ENCODE results near the gene CNTRL. TPM values are rescaled to one million over a fixed set of nuclear protein-coding genes. Genes with fewer than 3 reads are reported as not detected.

Gene CNTRL
- total and polyA plus RNA-seq, 12 donors, result 2.5 to 7.5 (median 4.2) TPM

DNA sequence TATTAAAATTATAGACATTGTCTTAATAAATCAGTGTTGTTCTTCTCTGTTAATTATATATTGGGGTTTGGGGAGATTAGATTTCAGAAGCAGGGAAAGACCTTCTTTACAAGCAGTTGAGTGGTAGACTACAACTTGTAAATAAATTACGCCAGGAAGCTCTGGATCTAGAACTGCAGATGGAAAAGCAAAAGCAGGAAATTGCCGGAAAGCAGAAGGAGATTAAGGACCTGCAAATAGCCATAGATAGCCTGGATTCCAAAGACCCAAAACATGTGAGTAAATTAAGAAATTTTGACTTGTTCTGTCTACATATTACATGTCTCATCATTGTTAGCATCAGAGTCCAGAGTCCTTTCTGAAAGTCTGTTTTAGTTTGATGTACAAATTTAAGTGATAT, 43.5 kb downstream of the CNTRL start:
- DNase-seq, result no peak
- no peak overlapping the region for H3K27ac ChIP-seq
- no peaks in the 10 kb centered on the region for H3K9me3 ChIP-seq
- peaks cover 0 to 23% (median 13%) of the 10 kb centered on the region in 9 donors for H3K4me1 ChIP-seq
- no peaks in the 10 kb centered on the region for H3K27me3 ChIP-seq
- no peak overlapping the region for H3K4me3 ChIP-seq
- no peak for ATAC-seq
- 72 to 79% methylated on average over 2 of the region's 2 CpGs for WGBS, 2 donors
- intact Hi-C loops (cut with DNase I), result no loop called here
- TF ChIP-seq, protein P1, sequence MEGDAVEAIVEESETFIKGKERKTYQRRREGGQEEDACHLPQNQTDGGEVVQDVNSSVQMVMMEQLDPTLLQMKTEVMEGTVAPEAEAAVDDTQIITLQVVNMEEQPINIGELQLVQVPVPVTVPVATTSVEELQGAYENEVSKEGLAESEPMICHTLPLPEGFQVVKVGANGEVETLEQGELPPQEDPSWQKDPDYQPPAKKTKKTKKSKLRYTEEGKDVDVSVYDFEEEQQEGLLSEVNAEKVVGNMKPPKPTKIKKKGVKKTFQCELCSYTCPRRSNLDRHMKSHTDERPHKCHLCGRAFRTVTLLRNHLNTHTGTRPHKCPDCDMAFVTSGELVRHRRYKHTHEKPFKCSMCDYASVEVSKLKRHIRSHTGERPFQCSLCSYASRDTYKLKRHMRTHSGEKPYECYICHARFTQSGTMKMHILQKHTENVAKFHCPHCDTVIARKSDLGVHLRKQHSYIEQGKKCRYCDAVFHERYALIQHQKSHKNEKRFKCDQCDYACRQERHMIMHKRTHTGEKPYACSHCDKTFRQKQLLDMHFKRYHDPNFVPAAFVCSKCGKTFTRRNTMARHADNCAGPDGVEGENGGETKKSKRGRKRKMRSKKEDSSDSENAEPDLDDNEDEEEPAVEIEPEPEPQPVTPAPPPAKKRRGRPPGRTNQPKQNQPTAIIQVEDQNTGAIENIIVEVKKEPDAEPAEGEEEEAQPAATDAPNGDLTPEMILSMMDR (IDR thresholded peaks at IDR 0.05), result no peak
- H3K36me3 ChIP-seq, result peaks cover 0 to 13% (median 0%) of the 10 kb centered on the region in 9 donors

DNA sequence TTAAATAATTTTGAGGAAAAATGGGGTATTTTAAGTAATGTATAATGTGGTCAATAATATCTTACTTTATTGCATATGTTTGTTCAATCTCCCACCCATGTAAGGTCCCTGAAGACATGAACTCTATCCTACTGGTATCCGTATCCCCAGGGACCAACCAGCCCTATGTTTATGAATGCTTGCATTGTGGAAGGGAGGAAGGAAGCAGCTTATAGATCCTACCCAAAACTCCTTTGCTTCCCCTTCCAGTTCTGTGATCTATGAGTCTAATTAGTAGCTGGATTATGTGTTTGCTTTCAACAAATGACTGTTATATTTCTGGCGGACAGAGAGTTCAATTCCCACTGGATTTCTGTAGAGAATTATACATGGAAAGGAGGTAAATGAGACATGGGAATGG, 45.6 kb downstream of the CNTRL start:
- DNase-seq (no peak), ATAC-seq (no peak)
- no peaks in the 10 kb centered on the region for H3K27me3 ChIP-seq
- TF ChIP-seq, protein P1 (IDR thresholded peaks at IDR 0.05), result no peak
- peaks cover 0 to 29% (median 13%) of the 10 kb centered on the region in 9 donors for H3K4me1 ChIP-seq
- H3K9me3 ChIP-seq, result no peaks in the 10 kb centered on the region
- H3K27ac ChIP-seq, result peak overlapping the region in 1 of 10 donors; percentile 84
- intact Hi-C loops (cut with DNase I), result loop anchor here in 1 of 10 donors (2.0 kb wide), 1 partner anchor 46 kb away; the partner anchor contains the start of gene CNTRL
- H3K4me3 ChIP-seq, result no peak overlapping the region
- H3K36me3 ChIP-seq, result peaks cover 0 to 27% (median 0%) of the 10 kb centered on the region in 9 donors
- WGBS, 2 donors, result 76 to 82% methylated on average over 2 of the region's 2 CpGs

DNA sequence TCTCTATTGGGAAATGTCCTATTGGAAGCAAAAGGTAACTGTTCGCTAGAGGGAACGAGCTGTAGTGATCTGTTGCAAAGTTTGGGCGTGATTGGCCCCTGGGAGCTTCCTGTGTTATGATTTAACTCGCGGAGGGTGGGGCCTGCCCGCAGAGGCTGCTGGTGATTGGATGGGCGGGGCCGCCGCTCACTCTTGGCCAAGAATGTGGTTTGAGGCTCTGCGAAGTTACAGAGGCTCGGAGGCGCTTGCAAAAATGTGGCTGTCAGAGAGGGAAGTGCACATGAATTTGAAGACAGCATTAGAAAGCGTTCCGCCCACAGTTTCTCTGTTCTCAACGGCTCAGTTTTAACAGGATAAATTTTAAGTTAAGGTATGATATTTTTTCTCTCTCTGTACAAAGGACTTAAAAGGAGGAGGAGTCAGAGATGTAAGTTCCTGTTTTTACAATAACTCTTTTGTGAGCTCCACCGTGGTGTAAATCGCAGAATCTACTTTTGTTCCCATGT, 46.9 kb downstream of the CNTRL start:
- TF ChIP-seq, protein P1 (IDR thresholded peaks at IDR 0.05), result peak in 8 of 9 donors; percentile 10 to 57 (median 43)
- DNase-seq (peak; percentile 96 to 98), ATAC-seq (peak; percentile 100)
- H3K9me3 ChIP-seq, result no peaks in the 10 kb centered on the region
- peak overlapping the region in 9 of 10 donors; percentile 11 to 84 (median 52) for H3K27ac ChIP-seq
- peaks cover 0 to 33% (median 1%) of the 10 kb centered on the region in 9 donors for H3K36me3 ChIP-seq
- peak overlapping the region; percentile 4 to 64 (median 48) for H3K4me3 ChIP-seq
- intact Hi-C loops (cut with DNase I), result loop anchor here in 1 of 10 donors (2.0 kb wide), 1 partner anchor 47 kb away; the partner anchor contains the start of gene CNTRL
- H3K27me3 ChIP-seq, result no peaks in the 10 kb centered on the region
- peaks cover 0 to 29% (median 13%) of the 10 kb centered on the region in 9 donors for H3K4me1 ChIP-seq
- 0% methylated on average over 17 of the region's 17 CpGs for WGBS, 2 donors

DNA sequence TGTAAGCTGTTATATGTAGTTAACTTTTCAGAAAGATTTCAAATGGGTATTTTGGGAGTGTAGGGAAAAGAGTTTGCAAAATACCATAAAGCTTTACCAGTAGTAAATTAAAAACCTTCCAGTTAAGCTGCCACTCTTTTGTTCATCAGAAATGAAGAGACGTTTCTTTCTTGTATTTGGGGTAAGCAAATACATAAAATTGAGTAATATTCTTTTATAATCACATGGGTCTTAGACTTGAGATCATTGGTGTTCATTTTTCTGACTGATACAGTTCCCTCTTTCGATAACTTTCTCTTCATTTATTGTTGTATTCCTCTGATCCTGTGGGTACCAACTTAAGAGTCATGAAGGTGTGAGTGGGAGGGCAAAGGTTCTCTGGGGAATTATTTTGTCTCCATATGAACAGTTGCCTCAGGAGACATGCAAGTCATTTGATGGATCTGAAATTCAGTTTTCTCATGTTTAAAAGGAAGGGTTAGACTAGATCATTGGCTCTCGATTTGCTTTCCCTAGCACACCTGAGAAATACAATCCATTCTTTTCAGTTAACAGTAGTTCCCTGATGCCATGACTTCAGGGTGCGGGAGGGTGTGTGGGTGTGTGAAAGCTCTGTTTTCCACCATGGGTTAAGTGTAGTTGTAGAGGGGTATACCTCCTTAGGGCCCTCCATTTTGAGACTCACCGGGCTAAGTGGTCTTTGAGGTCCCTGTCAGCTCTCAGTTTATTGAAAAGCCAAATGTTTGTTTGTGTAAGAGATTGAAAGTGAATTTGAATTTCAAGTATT, 47.7 kb downstream of the CNTRL start:
- H3K4me3 ChIP-seq, result peak overlapping the region in 9 of 10 donors; percentile 26 to 64 (median 49)
- H3K36me3 ChIP-seq, result peaks cover 0 to 41% (median 4%) of the 10 kb centered on the region in 9 donors
- 63 to 68% methylated on average over 5 of the region's 5 CpGs for WGBS, 2 donors
- no peak for ATAC-seq
- intact Hi-C loops (cut with DNase I), result no loop called here
- TF ChIP-seq, protein P1 (IDR thresholded peaks at IDR 0.05), result no peak
- DNase-seq, result no peak
- peak overlapping the region in 6 of 10 donors; percentile 38 to 84 (median 62) for H3K27ac ChIP-seq
- peaks cover 0 to 29% (median 13%) of the 10 kb centered on the region in 9 donors for H3K4me1 ChIP-seq
- no peaks in the 10 kb centered on the region for H3K27me3 ChIP-seq
- no peaks in the 10 kb centered on the region for H3K9me3 ChIP-seq

Data from heart right ventricle (tissue), 16 donors.